ENCODE measurements around the gene MAD2L1BP. TPM values are rescaled to one million over a fixed set of nuclear protein-coding genes. Genes with fewer than 3 reads are reported as not detected.
"Not testable (repeated sequence)": the region's sequence is repeated elsewhere in the genome, so short reads cannot be mapped to it uniquely, and the experiment has no call there.

MAD2L1BP gene
- total RNA-seq, 1 experiment from 2014 or later: 46.3 TPM

DNA sequence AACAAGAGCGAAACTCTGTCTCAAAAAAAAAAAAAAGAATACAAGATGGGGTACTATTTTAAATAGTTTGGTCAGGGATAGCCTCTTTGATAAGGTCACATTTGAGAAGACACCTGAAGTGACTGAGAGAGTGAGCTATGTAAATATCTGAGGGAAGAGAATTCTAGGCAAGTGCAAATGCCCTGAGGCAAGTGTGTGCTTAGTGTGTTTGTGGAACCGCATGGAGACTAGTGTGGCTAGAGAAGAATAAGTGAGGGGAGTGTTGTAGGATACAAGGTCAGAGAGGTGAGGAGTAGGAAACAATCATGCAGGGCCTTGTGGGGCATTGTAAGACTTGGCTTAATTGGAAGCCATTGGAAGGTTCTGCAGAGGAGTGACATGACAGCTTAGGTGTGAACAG lies 12.6 kb downstream of the MAD2L1BP start:
- Histone ChIP-seq H2BK20ac (ENCODE audit: low read depth, low read length, poor library complexity, severe bottlenecking) (no peak overlapping the region), H3K14ac (ENCODE audit: insufficient read depth, low read length) (no peak overlapping the region), H4K8ac (replicated peaks; ENCODE audit: insufficient read length, low read depth, low read length) (no peak overlapping the region), H3T11ph (ENCODE audit: low read length) (no peak overlapping the region), H4K20me1 (ENCODE audit: control insufficient read depth, insufficient read depth, insufficient read length) (no peaks in the 10 kb centered on the region), H2AFZ (ENCODE audit: low read length) (no peak overlapping the region), H4K91ac (ENCODE audit: insufficient read length, low read depth, low read length) (no peak overlapping the region), H3K18ac (ENCODE audit: insufficient read length, low read depth, low read length) (no peak overlapping the region), H3K4me1 (ENCODE audit: insufficient read depth, low read length) (no peaks in the 10 kb centered on the region), H3K27ac (ENCODE audit: insufficient read length, low read depth, low read length) (no peak overlapping the region), H3K23me2 (ENCODE audit: insufficient read length, low read depth, low read length, poor library complexity, severe bottlenecking) (no peaks in the 10 kb centered on the region), H3K56ac (ENCODE audit: insufficient read length, low read depth, low read length) (no peak overlapping the region), H3K27me3 (ENCODE audit: insufficient read depth, low read length) (no peaks in the 10 kb centered on the region), H2BK12ac (ENCODE audit: insufficient read length, low read depth, low read length) (no peak overlapping the region), H2AK5ac (ENCODE audit: insufficient read length, low read length) (no peak overlapping the region), H2BK5ac (ENCODE audit: insufficient read length, low read length) (no peak overlapping the region), H3K79me1 (ENCODE audit: insufficient read depth, low read depth, low read length, poor library complexity, severe bottlenecking) (no peaks in the 10 kb centered on the region), H2BK15ac (ENCODE audit: low read depth, low read length) (no peak overlapping the region), H3K23ac (ENCODE audit: insufficient read length, low read depth, low read length) (no peak overlapping the region), H2BK120ac (ENCODE audit: low read depth, low read length, poor library complexity, severe bottlenecking) (no peak overlapping the region), H3K4ac (ENCODE audit: low read depth, low read length) (no peak overlapping the region), H3K9ac (ENCODE audit: extremely low read depth, insufficient read length, low read length) (no peak overlapping the region), H4K5ac (ENCODE audit: insufficient read length, low read depth, low read length) (no peak overlapping the region), H3K79me2 (ENCODE audit: insufficient read depth, low read length) (no peaks in the 10 kb centered on the region), H3K4me2 (ENCODE audit: insufficient read depth, insufficient read length, low read length) (no peak overlapping the region), H3K9me3 (ENCODE audit: control insufficient read depth, low read depth, low read length) (no peaks in the 10 kb centered on the region)
- Mint-ChIP-seq H3K9me3 (no peaks in the 10 kb centered on the region), H3K27ac (no peak overlapping the region), H3K4me1 (peaks cover 17 to 18% of the 10 kb centered on the region in 2 experiments), H3K4me3 (no peak overlapping the region), H3K36me3 (ENCODE audit: insufficient read depth in 1 of 3, low read depth in 3 of 3) (no peaks in the 10 kb centered on the region), H3K27me3 (ENCODE audit: low read depth) (no peaks in the 10 kb centered on the region; the same call in none of the 2 replicates)
- DNase-seq: no peak
- no CpG with 5 or more reads among the region's 2 CpGs for WGBS (ENCODE audit: extremely low coverage, insufficient read length, low lambda C conversion rate)
- no peak for TF ChIP-seq CTCF (conservative IDR thresholded peaks at IDR 0.05)

GRCh38 chr6:43652822-43653221 lies 17.2 kb downstream of the MAD2L1BP start:
- not testable (repeated sequence) for H2BK120ac ChIP-seq (ENCODE audit: low read depth, low read length, poor library complexity, severe bottlenecking); H3K4me3 Mint-ChIP-seq; H3K4me2 ChIP-seq (ENCODE audit: insufficient read depth, insufficient read length, low read length); H4K8ac ChIP-seq (replicated peaks; ENCODE audit: insufficient read length, low read depth, low read length); H3K18ac ChIP-seq (ENCODE audit: insufficient read length, low read depth, low read length); H3K27ac Mint-ChIP-seq; H2BK12ac ChIP-seq (ENCODE audit: insufficient read length, low read depth, low read length); H3K27ac ChIP-seq (ENCODE audit: insufficient read length, low read depth, low read length); H3K4ac ChIP-seq (ENCODE audit: low read depth, low read length); H3K9me3 ChIP-seq (ENCODE audit: control insufficient read depth, low read depth, low read length); H3K56ac ChIP-seq (ENCODE audit: insufficient read length, low read depth, low read length); DNase-seq; H3K79me1 ChIP-seq (ENCODE audit: insufficient read depth, low read depth, low read length, poor library complexity, severe bottlenecking); H2BK20ac ChIP-seq (ENCODE audit: low read depth, low read length, poor library complexity, severe bottlenecking); H3K27me3 ChIP-seq (ENCODE audit: insufficient read depth, low read length); H4K5ac ChIP-seq (ENCODE audit: insufficient read length, low read depth, low read length); H3K36me3 Mint-ChIP-seq (ENCODE audit: insufficient read depth in 1 of 3, low read depth in 3 of 3); H3K4me1 ChIP-seq (ENCODE audit: insufficient read depth, low read length); H2AK5ac ChIP-seq (ENCODE audit: insufficient read length, low read length); H3K14ac ChIP-seq (ENCODE audit: insufficient read depth, low read length); H3T11ph ChIP-seq (ENCODE audit: low read length); H3K9me3 Mint-ChIP-seq; H3K23ac ChIP-seq (ENCODE audit: insufficient read length, low read depth, low read length); H2BK5ac ChIP-seq (ENCODE audit: insufficient read length, low read length); H3K27me3 Mint-ChIP-seq (ENCODE audit: low read depth); H4K20me1 ChIP-seq (ENCODE audit: control insufficient read depth, insufficient read depth, insufficient read length); H2BK15ac ChIP-seq (ENCODE audit: low read depth, low read length); H3K79me2 ChIP-seq (ENCODE audit: insufficient read depth, low read length); H2AFZ ChIP-seq (ENCODE audit: low read length); H3K23me2 ChIP-seq (ENCODE audit: insufficient read length, low read depth, low read length, poor library complexity, severe bottlenecking); H3K9ac ChIP-seq (ENCODE audit: extremely low read depth, insufficient read length, low read length); H4K91ac ChIP-seq (ENCODE audit: insufficient read length, low read depth, low read length)
- peaks cover 19 to 30% of the 10 kb centered on the region in 2 experiments for H3K4me1 Mint-ChIP-seq
- WGBS (ENCODE audit: extremely low coverage, insufficient read length, low lambda C conversion rate): no CpG with 5 or more reads among the region's 2 CpGs
